ENCODE measurements around the gene BRD3. TPM values are rescaled to one million over a fixed set of nuclear protein-coding genes. Genes with fewer than 3 reads are reported as not detected.

BRD3 gene
- total RNA-seq, 1 experiment from 2014 or later: 40.7 TPM

DNA sequence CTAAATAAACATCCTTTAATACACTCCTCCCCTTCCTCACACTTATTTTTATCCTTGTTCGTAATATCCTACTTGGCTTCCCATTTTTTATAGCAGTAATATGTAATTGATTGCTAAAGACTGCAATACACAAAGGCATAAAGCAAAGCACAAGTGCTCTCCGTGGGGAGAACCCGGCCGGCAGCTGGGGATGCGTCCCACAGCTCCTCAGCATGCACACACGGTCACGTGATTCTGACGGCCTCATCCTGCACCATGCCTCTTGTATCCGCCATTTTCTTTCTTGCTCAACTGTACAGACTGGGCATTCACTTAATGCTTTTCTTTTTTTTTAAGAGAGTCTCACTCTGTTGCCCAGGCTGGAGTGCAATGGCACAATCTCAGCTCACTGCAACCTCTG, 39.8 kb downstream of the BRD3 start:
- no peaks in the 10 kb centered on the region for H3K27me3 ChIP-seq (ENCODE audit: insufficient read depth, low read length)
- no peak overlapping the region for H3K4me2 ChIP-seq (ENCODE audit: low read length)
- no peak for DNase-seq (ENCODE audit: low read depth, low spot score)
- intact Hi-C loops (cut with micrococcal nuclease): no loop called here
- H3K4me3 ChIP-seq (replicated peaks in 1 of 2; ENCODE audit: low read depth in 1 of 2, low read length in 2 of 2): no peak overlapping the region
- no peaks in the 10 kb centered on the region; the same call in 1 of the 2 replicates for H3K79me2 ChIP-seq (ENCODE audit: insufficient read depth, low read length)
- TF ChIP-seq, protein P1, sequence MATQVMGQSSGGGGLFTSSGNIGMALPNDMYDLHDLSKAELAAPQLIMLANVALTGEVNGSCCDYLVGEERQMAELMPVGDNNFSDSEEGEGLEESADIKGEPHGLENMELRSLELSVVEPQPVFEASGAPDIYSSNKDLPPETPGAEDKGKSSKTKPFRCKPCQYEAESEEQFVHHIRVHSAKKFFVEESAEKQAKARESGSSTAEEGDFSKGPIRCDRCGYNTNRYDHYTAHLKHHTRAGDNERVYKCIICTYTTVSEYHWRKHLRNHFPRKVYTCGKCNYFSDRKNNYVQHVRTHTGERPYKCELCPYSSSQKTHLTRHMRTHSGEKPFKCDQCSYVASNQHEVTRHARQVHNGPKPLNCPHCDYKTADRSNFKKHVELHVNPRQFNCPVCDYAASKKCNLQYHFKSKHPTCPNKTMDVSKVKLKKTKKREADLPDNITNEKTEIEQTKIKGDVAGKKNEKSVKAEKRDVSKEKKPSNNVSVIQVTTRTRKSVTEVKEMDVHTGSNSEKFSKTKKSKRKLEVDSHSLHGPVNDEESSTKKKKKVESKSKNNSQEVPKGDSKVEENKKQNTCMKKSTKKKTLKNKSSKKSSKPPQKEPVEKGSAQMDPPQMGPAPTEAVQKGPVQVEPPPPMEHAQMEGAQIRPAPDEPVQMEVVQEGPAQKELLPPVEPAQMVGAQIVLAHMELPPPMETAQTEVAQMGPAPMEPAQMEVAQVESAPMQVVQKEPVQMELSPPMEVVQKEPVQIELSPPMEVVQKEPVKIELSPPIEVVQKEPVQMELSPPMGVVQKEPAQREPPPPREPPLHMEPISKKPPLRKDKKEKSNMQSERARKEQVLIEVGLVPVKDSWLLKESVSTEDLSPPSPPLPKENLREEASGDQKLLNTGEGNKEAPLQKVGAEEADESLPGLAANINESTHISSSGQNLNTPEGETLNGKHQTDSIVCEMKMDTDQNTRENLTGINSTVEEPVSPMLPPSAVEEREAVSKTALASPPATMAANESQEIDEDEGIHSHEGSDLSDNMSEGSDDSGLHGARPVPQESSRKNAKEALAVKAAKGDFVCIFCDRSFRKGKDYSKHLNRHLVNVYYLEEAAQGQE (IDR thresholded peaks at IDR 0.05; ENCODE audit: low read depth): no peak
- TF ChIP-seq TCF7L2 (IDR thresholded peaks at IDR 0.05; ENCODE audit: borderline replicate concordance, extremely low read depth, insufficient read depth, insufficient read length) (no peak), ZNF274 (IDR thresholded peaks at IDR 0.05; ENCODE audit: low read depth, low read length) (no peak), SIN3A (IDR thresholded peaks at IDR 0.05; ENCODE audit: low read depth) (no peak), EZH2phosphoT487 (IDR thresholded peaks at IDR 0.05; ENCODE audit: borderline replicate concordance) (no peak), CBX3 (IDR thresholded peaks at IDR 0.05; ENCODE audit: low read depth) (no peak), ZFX (IDR thresholded peaks at IDR 0.05) (no peak), RAD21 (IDR thresholded peaks at IDR 0.05; ENCODE audit: low read depth) (no peak), POLR2AphosphoS5 (IDR thresholded peaks at IDR 0.05; ENCODE audit: low read depth, low read length) (no peak), FOSL1 (IDR thresholded peaks at IDR 0.05; ENCODE audit: low read depth) (no peak), EGR1 (IDR thresholded peaks at IDR 0.05; ENCODE audit: low read depth) (no peak)
- TF ChIP-seq, protein P2, sequence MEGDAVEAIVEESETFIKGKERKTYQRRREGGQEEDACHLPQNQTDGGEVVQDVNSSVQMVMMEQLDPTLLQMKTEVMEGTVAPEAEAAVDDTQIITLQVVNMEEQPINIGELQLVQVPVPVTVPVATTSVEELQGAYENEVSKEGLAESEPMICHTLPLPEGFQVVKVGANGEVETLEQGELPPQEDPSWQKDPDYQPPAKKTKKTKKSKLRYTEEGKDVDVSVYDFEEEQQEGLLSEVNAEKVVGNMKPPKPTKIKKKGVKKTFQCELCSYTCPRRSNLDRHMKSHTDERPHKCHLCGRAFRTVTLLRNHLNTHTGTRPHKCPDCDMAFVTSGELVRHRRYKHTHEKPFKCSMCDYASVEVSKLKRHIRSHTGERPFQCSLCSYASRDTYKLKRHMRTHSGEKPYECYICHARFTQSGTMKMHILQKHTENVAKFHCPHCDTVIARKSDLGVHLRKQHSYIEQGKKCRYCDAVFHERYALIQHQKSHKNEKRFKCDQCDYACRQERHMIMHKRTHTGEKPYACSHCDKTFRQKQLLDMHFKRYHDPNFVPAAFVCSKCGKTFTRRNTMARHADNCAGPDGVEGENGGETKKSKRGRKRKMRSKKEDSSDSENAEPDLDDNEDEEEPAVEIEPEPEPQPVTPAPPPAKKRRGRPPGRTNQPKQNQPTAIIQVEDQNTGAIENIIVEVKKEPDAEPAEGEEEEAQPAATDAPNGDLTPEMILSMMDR (IDR thresholded peaks at IDR 0.05 in 2 of 3, conservative IDR thresholded peaks at IDR 0.05 in 1 of 3; ENCODE audit: borderline replicate concordance in 1 of 3, insufficient read depth in 1 of 3, low read depth in 2 of 3, low read length in 2 of 3): no peak
- TF ChIP-seq, protein P3, sequence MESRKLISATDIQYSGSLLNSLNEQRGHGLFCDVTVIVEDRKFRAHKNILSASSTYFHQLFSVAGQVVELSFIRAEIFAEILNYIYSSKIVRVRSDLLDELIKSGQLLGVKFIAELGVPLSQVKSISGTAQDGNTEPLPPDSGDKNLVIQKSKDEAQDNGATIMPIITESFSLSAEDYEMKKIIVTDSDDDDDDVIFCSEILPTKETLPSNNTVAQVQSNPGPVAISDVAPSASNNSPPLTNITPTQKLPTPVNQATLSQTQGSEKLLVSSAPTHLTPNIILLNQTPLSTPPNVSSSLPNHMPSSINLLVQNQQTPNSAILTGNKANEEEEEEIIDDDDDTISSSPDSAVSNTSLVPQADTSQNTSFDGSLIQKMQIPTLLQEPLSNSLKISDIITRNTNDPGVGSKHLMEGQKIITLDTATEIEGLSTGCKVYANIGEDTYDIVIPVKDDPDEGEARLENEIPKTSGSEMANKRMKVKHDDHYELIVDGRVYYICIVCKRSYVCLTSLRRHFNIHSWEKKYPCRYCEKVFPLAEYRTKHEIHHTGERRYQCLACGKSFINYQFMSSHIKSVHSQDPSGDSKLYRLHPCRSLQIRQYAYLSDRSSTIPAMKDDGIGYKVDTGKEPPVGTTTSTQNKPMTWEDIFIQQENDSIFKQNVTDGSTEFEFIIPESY (IDR thresholded peaks at IDR 0.05; ENCODE audit: extremely low read depth, insufficient replicate concordance, low read length): no peak
- peaks cover 5 to 6% of the 10 kb centered on the region in 2 experiments; a peak in 2 of 4 replicates for H3K36me3 ChIP-seq (ENCODE audit: control insufficient read depth in 1 of 2, insufficient read depth in 2 of 2, low read length in 2 of 2)
- no peak overlapping the region for H3K27ac ChIP-seq (ENCODE audit: low read depth, low read length)
- no peak for ATAC-seq
- BruUV-seq (replicated peaks): no TSS peak
- no peaks in the 10 kb centered on the region for H3K9me2 ChIP-seq (ENCODE audit: insufficient read depth)
- H3K9me3 ChIP-seq (ENCODE audit: control insufficient read depth in 1 of 2, insufficient read depth in 1 of 2, low read depth in 1 of 2, low read length in 2 of 2): no peaks in the 10 kb centered on the region
- H2AFZ ChIP-seq (ENCODE audit: low read depth, low read length, poor library complexity, severe bottlenecking): no peak overlapping the region
- CTCF ChIA-PET: no interaction called here
- POLR2A ChIA-PET: no interaction called here
- RAD21 ChIA-PET (ENCODE audit: low non-redundant PET in 1 of 2, low total read pairs in 2 of 2, uncharacterized antibody in 2 of 2, unreplicated experiment in 2 of 2): no interaction called here
- H3K4me1 ChIP-seq (ENCODE audit: control insufficient read depth in 1 of 2, insufficient read depth in 2 of 2, low read length in 2 of 2): peaks cover 3 to 17% of the 10 kb centered on the region in 2 experiments; a peak in 3 of 4 replicates
- H4K20me1 ChIP-seq (ENCODE audit: insufficient read depth): no peaks in the 10 kb centered on the region
- no peak overlapping the region for H3K9ac ChIP-seq (ENCODE audit: low read length)

Data from HCT116 (cell line).